OCI-LY3 (cell line): Measurements from ENCODE around the gene CBX4.

Experiments
- EZH2phosphoT487 ChIP-seq: fragments of 200-600 bp; shearing (Covaris generic); IDR thresholded peaks from 2 replicates; pipeline ENCODE4 v1.6.1; 2018; ENCODE audit warnings: antibody characterized with exemption, mixed run types, low read depth
- TF ChIP-seq, protein P1 (sequence below): fragments of 200-600, 300-600 bp; sonication (generic); IDR thresholded peaks from 2 replicates; pipeline ENCODE4 v1.5.1; 2014; ENCODE audit warnings: antibody characterized with exemption, low read length, low read depth

DNA sequence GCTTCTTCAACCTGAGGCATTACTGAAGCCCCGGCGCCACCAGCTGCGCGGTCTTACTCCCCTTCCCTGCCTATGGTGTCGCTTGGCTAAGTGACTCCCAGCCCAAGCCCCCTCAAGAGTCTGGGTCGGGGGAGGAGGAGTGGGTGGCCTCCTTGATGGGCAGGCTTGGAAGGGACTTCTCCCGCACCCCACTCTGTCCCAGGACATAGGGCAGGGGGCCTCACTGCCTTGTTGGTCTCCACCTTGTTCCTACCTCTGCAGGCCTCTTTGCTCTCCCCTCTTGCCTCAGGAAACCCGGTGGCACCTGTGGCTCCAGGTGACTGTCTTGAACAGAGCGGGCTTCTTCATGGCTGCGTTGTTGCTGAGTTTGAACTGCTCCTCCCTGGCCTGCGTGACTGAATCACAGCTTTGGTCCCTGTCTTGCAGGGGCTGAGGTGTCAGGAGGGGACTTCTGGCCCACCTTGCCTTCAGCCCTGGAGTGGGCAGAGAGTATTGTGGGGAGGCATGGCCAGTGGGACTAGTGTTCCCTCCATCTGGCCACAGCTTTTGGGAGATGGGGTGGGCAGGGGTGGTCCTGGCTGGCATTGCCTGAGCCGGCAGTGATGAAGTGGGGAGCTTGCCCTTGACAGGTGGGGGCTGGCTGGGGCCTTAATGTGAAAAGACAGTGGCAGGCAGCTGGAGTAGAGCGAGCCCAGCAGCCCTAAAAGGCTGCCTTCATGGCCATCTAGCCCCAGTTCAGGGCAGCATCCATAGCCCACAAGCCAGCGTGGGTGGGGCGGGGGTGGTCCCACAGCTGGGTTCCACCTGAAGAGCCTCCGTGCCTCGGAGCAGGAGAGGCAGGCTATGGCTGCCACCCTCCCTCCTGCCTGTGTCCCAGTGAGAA lies 54.0 kb downstream of the CBX4 start:
- TF ChIP-seq, protein P1, sequence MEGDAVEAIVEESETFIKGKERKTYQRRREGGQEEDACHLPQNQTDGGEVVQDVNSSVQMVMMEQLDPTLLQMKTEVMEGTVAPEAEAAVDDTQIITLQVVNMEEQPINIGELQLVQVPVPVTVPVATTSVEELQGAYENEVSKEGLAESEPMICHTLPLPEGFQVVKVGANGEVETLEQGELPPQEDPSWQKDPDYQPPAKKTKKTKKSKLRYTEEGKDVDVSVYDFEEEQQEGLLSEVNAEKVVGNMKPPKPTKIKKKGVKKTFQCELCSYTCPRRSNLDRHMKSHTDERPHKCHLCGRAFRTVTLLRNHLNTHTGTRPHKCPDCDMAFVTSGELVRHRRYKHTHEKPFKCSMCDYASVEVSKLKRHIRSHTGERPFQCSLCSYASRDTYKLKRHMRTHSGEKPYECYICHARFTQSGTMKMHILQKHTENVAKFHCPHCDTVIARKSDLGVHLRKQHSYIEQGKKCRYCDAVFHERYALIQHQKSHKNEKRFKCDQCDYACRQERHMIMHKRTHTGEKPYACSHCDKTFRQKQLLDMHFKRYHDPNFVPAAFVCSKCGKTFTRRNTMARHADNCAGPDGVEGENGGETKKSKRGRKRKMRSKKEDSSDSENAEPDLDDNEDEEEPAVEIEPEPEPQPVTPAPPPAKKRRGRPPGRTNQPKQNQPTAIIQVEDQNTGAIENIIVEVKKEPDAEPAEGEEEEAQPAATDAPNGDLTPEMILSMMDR, result no peak
- TF ChIP-seq EZH2phosphoT487, result no peak
